HCT116 (cell line): ENCODE results near the gene NRSN1.

Experiments used
- CTCF ChIP-seq, 3 experiments: fragments of 200-600 bp in 1 of 3; sonication (generic) in 1 of 3; IDR thresholded peaks in 2 of 3; conservative IDR thresholded peaks in 1 of 3; 2 replicates each; pipeline ENCODE4 v1.5.1; 2012 to 2017; ENCODE audit warnings: low read depth in 2 of 3, low read length in 2 of 3, antibody characterized with exemption in 1 of 3, borderline replicate concordance in 1 of 3, control low read depth in 1 of 3, mild to moderate bottlenecking in 1 of 3, mixed read lengths in 1 of 3, mixed run types in 1 of 3, moderate library complexity in 1 of 3; ENCODE audit not compliant: insufficient read depth in 1 of 3
- EGR1 ChIP-seq: IDR thresholded peaks from 2 replicates; pipeline ENCODE4 v1.6.1; 2012; ENCODE audit warnings: low read depth
- EZH2 ChIP-seq: fragments of 200-600 bp; sonication (generic); IDR thresholded peaks from 2 replicates; pipeline ENCODE4 v1.6.1; 2017; ENCODE audit warnings: antibody characterized with exemption, mixed run types
- FOSL1 ChIP-seq: IDR thresholded peaks from 2 replicates; pipeline ENCODE4 v1.6.1; 2012; ENCODE audit warnings: low read depth
- MAX ChIP-seq: IDR thresholded peaks from 2 replicates; pipeline ENCODE4 v1.6.1; 2012
- POLR2A ChIP-seq: IDR thresholded peaks from 2 replicates; pipeline ENCODE4 v1.7.0; 2011; ENCODE audit warnings: borderline replicate concordance; ENCODE audit not compliant: insufficient read depth, insufficient read length; ENCODE audit errors: extremely low read depth
- RAD21 ChIP-seq: IDR thresholded peaks from 2 replicates; pipeline ENCODE4 v1.6.1; 2012; ENCODE audit warnings: low read depth, mild to moderate bottlenecking

- TF ChIP-seq EGR1 (no peak), CTCF (IDR thresholded peaks at IDR 0.05 in 2 of 3, conservative IDR thresholded peaks at IDR 0.05 in 1 of 3; ENCODE audit: borderline replicate concordance in 1 of 3, insufficient read depth in 1 of 3, low read depth in 2 of 3, low read length in 2 of 3) (no peak), POLR2A (no peak), FOSL1 (no peak), EZH2 (no peak), MAX (no peak), RAD21 (no peak)
Measured at GRCh38 chr6:24105191-24105590, 20.8 kb upstream of the NRSN1 start.
